GM19455 (cell line): ENCODE measurements around the gene SPRED3.
"Not testable (repeated sequence)": the region's sequence is repeated elsewhere in the genome, so short reads cannot be mapped to it uniquely, and the experiment has no call there.

Experiments
- ATAC-seq: cut with Tn5 transposase; IDR thresholded peaks from one replicate; pipeline ENCODE4 v1.9.1; 2021; ENCODE audit not compliant: unreplicated experiment

The SPRED3 gene

GRCh38 chr19:38417146-38417543, 28.6 kb downstream of the SPRED3 start:
- ATAC-seq = no peak

GRCh38 chr19:38417544-38418506, 29.3 kb downstream of the SPRED3 start:
- ATAC-seq = no peak

DNA sequence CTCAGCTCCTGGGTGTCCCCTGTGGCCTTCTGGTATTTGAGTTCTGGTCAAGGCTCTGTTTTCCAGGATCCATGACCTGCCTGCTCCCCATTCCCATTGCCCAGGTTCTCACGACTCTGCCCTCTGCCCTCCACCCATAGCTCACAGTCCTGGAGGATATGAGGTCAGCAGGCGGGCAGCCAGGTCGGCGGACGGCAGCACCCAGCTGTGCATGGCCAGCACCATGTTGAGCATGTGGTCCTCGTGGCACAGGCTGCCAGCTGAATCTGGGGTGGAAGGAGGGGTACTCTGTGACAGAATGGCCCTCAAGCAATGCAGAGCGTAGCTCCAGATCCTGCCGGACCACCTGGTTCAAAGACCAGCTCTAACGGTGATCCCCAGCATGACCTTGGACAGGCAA, 32.4 kb downstream of the SPRED3 start:
- no peak for ATAC-seq

GRCh38 chr19:38421856-38422255, 33.4 kb downstream of the SPRED3 start:
- ATAC-seq = no peak

DNA sequence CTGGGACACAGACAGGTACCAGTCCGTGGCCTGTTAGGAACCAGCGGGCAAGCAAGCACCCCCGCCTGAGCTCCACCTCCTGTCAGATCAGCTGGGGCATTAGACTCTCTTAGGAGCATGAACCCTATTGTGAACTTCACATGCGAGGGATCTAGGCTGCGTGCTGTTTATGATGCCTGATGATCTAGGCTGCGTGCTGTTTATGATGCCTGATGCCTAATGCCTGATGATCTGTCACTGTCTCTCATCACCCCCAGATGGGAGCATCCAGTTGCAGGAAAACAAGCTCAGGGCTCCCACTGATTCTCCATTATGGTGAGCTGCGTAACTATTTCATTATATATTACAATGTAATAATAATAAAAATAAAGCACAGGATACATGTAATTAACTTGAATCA, 33.9 kb downstream of the SPRED3 start:
- no peak for ATAC-seq

DNA sequence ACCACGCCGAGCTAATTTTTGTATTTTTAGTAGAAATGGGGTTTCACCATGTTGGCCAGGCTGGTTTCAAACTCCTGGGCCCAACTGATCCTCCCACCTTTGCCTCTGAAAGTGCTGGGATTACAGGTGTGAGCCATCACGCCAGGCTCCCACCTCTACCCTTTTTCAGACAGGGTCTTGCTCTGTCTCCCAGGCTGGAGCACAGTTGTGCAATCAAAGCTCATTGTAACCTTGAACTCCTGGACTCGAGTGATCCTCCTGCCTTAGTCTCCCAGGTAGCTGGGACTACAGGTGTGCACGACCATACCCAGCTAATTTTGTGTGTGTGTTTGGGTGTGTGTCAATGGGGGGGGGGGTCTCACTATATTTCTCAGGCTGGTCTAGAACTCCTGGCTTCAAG, 35.8 kb downstream of the SPRED3 start:
- ATAC-seq = no peak

GRCh38 chr19:38425222-38425809, 36.8 kb downstream of the SPRED3 start:
- ATAC-seq = no peak

- no peak for ATAC-seq
Measured at GRCh38 chr19:38425810-38426466, 37.4 kb downstream of the SPRED3 start, which contains the start of gene RASGRP4. Gene RASGRP4, minus strand, starts transcription at chr19:38426219. Its CDS starts 128 bp downstream, at chr19:38426091.

DNA sequence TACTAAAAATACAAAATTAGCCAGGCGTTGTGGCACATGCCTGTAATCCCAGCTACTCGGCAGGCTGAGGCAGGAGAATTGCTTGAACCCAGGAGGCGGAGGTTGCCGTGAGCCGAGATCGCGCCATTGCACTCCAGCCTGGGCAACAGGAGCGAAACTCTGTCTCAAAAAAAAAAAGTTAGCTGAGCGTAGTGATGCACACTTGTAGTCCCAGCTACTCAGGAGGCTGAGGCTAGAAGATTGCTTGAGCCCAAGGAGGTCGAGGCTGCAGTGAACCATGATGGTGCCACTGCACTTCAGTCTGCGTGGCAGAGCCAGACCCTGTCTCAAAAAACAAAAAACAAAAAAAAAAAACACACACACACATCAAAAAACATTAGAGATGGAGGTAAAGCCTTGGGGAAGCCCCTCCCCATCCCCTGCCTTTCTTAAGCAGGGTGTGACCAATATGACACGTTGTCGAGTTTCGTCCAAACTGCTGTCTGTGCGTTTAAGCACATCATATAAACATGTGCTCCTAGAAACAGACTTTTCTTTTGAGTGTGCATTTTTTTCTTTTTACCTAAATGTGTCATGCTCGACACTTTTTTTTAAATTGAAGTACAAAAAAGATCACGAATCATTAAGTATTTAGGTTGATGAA, 38.7 kb downstream of the SPRED3 start:
- not testable (repeated sequence) for ATAC-seq

- no peak for ATAC-seq
Measured at GRCh38 chr19:38429055-38429810, 40.7 kb downstream of the SPRED3 start.

GRCh38 chr19:38429811-38430156, 41.3 kb downstream of the SPRED3 start:
- no peak for ATAC-seq

DNA sequence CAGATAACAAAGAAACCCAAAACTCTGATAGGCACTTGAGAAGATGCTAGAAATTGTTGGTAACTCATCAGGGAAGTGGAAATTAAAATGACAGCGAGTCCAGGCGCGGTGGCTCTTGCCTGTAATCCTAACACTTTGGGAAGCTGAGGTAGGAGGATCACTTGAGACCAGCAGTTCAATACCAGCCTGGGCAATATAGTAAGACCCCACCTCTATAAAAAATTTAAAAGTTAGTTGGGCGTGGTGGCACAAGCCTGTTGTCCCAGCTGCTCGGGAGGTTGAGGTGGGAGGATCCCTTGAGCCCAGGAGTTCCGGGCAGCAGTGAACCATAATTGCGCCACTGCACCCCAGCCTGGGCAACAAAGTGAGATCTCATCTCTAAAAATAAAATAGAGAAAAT, 42.4 kb downstream of the SPRED3 start:
- no peak for ATAC-seq

DNA sequence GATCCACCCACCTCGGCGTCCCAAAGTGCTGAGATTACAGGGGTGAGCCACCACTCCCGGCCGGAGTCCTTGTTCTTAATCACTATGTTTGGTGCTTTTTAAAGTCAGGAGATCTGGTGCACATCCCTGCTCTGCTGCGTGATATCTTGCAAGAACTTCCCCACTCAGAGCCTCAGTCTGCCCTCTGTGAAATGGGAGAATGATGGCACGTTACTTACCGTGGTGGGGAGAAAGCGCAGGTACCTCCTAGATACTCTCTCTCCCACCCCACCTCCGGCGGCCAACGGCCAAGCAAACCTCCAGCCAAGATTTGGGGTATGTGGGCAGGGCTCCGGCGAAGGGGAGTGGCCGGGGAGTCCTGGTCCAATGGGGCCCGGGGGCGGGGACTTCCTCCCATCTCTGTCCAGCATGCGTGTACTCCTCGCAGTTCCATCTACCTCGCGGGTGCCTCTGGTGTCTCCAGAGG, 44.8 kb downstream of the SPRED3 start, which contains the start of gene RYR1:
Gene RYR1 (plus strand): TSS at position 424 of the 466 bp plus-strand sequence. CDS start 139 bp downstream, outside the sequence.
- no peak for ATAC-seq

DNA sequence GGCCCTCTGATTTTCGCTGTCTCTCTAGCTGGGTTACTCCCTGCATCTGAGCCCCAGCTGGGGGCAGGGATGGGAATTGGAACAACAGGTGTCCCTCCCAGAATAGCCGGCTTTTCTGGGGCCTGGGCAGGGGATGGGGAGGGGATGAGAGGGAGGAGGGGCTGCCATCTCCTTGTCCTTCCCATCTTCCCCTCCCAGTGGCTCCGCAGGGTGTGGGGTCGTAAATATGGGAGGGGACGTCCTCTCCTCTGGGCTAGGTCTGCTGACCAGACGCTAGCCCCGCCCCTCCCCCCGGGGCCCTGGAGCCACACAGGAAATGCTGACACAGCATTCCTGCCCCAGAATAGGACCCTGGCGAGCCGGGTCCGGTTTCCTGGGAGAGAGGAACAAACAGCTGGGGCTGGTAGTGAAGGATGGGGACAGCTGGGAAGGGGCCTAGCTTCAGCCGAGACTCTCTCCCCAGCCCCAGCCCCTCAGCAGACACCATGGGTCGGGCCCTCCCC, 46.1 kb downstream of the SPRED3 start:
- no peak for ATAC-seq

GRCh38 chr19:38437295-38437694, 48.8 kb downstream of the SPRED3 start:
- ATAC-seq = no peak

DNA sequence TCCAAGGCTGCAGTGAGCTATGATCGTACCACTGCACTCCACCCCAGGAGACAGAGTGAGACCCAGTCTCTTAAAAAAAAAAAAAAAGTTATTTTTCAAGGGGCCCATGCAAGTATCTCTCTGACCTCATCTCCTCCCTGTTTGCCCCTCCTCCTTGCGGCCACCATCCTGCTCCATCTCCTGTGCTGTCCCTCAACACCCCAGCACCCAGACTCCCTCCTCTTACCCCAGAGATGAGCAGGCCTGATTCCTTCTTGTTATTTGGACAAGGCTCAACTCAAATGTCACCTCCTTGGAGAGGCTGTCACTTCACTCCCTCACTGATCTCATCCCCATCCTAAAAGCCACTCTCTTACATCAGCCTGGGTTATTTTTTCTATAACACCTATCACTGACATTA, 49.4 kb downstream of the SPRED3 start:
- no peak for ATAC-seq

DNA sequence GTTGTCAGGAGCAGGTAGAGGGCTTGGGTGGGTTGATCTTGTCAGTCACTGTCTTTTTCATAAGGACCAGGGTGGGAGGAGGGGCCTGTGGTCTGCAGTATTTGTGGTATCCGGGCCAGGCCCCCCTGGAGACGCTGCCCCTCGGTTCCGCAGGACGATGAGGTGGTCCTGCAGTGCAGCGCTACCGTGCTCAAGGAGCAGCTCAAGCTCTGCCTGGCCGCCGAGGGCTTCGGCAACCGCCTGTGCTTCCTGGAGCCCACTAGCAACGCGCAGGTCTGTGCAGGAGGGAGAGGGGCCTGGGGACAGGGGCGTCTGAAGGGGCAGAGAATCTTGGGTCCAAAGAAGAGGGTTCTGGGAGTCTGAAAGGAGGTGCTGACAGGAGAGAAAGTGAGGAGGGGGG, 52.1 kb downstream of the SPRED3 start:
- ATAC-seq = no peak

- ATAC-seq = no peak
Measured at GRCh38 chr19:38441657-38442348, 53.3 kb downstream of the SPRED3 start.

DNA sequence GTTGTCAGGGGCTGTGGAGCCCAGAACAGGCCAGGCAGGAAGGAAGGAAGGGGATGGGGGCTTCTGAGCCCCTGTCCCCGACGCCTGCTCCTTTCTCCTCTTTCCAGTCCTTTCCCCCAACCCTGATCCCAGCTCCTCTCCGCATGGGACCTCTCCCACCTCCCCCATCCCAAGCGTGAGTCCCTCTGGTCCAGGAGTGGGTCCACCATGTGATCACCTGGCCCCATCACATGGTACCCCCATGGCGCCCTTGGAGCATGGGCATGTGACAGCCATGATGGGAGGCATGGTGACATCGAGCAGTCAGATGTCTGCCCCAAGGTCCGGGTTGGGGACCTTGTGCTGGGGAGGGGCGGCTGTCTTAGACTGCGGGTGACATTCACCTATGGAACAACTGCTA, 54.2 kb downstream of the SPRED3 start:
- no peak for ATAC-seq
